WTC11 (cell line): ENCODE data around the gene METRN. TPM values are rescaled to one million over a fixed set of nuclear protein-coding genes. Genes with fewer than 3 reads are reported as not detected.
A peak's percentile ranks its signal among the peaks of the same experiment; 100 is the strongest.

ENCODE experiments used
- ATF1 ChIP-seq: sonication (generic); formaldehyde crosslinking; IDR thresholded peaks from 2 replicates; pipeline ENCODE4 v1.8.1; 2023; ENCODE audit warnings: mild to moderate bottlenecking, moderate library complexity, missing genetic modification reagents
- E2F4 ChIP-seq: sonication (generic); formaldehyde crosslinking; IDR thresholded peaks from 2 replicates; pipeline ENCODE4 v1.8.1; 2022; ENCODE audit warnings: low read depth, mild to moderate bottlenecking, moderate library complexity, missing genetic modification reagents, borderline replicate concordance
- ELF4 ChIP-seq: sonication (generic); formaldehyde crosslinking; IDR thresholded peaks from 2 replicates; pipeline ENCODE4 v1.8.1; 2022; ENCODE audit warnings: low read depth, mild to moderate bottlenecking, moderate library complexity, missing genetic modification reagents
- EMX1 ChIP-seq: fragments of 250-450 bp; sonication (Bioruptor Pico); IDR thresholded peaks from 2 replicates; pipeline ENCODE4 v1.8.0; 2021; ENCODE audit warnings: mild to moderate bottlenecking
- ESRRA ChIP-seq: sonication (generic); formaldehyde crosslinking; IDR thresholded peaks from 2 replicates; pipeline ENCODE4 v1.8.1; 2022; ENCODE audit warnings: mild to moderate bottlenecking, missing genetic modification reagents, borderline replicate concordance
- FOXK1 ChIP-seq: sonication (generic); formaldehyde crosslinking; IDR thresholded peaks from 2 replicates; pipeline ENCODE4 v1.8.0; 2022; ENCODE audit warnings: mild to moderate bottlenecking, moderate library complexity, missing genetic modification reagents
- IRF2 ChIP-seq: sonication (generic); formaldehyde crosslinking; IDR thresholded peaks from 2 replicates; pipeline ENCODE4 v1.8.0; 2022; ENCODE audit warnings: low read depth, missing genetic modification reagents, borderline replicate concordance
- JAZF1 ChIP-seq: fragments of 250-450 bp; sonication (Bioruptor Pico); IDR thresholded peaks from 2 replicates; pipeline ENCODE4 v1.9.0; 2021; ENCODE audit warnings: moderate library complexity, mild to moderate bottlenecking, inconsistent platforms
- MLX ChIP-seq: sonication (generic); formaldehyde crosslinking; IDR thresholded peaks from 2 replicates; pipeline ENCODE4 v1.8.1; 2023; ENCODE audit warnings: mild to moderate bottlenecking, missing genetic modification reagents, moderate library complexity
- PREB ChIP-seq: sonication (generic); formaldehyde crosslinking; IDR thresholded peaks from 2 replicates; pipeline ENCODE4 v1.8.1; 2022; ENCODE audit warnings: mild to moderate bottlenecking, missing genetic modification reagents, moderate library complexity, borderline replicate concordance
- RORB ChIP-seq: fragments of 250-450 bp; sonication (Bioruptor Pico); IDR thresholded peaks from 2 replicates; pipeline ENCODE4 v1.9.0; 2021; ENCODE audit warnings: mild to moderate bottlenecking
- SMAD4 ChIP-seq: sonication (generic); formaldehyde crosslinking; IDR thresholded peaks from 2 replicates; pipeline ENCODE4 v1.8.0; 2022; ENCODE audit warnings: mild to moderate bottlenecking, missing genetic modification reagents
- USF1 ChIP-seq: sonication (generic); formaldehyde crosslinking; IDR thresholded peaks from 2 replicates; pipeline ENCODE4 v1.8.0; 2022; ENCODE audit warnings: mild to moderate bottlenecking, missing genetic modification reagents
- ZBTB21 ChIP-seq: sonication (generic); formaldehyde crosslinking; IDR thresholded peaks from 2 replicates; pipeline ENCODE4 v1.8.1; 2023; ENCODE audit warnings: mild to moderate bottlenecking, missing genetic modification reagents, borderline replicate concordance
- ZMAT4 ChIP-seq: fragments of 250-450 bp; sonication (Bioruptor Pico); IDR thresholded peaks from 2 replicates; pipeline ENCODE4 v1.9.0; 2021; ENCODE audit warnings: mild to moderate bottlenecking
- ZNF219 ChIP-seq: sonication (generic); formaldehyde crosslinking; IDR thresholded peaks from 2 replicates; pipeline ENCODE4 v1.8.0; 2023; ENCODE audit warnings: missing genetic modification reagents, mild to moderate bottlenecking, borderline replicate concordance
- ZNF425 ChIP-seq: fragments of 250-450 bp; sonication (Bioruptor Pico); conservative IDR thresholded peaks from 2 replicates; pipeline ENCODE4 v1.9.0; 2021; ENCODE audit warnings: mild to moderate bottlenecking
- ZNF532 ChIP-seq: fragments of 250-450 bp; sonication (Bioruptor Pico); IDR thresholded peaks from 2 replicates; pipeline ENCODE4 v1.9.0; 2021; ENCODE audit warnings: mild to moderate bottlenecking, borderline replicate concordance
- total RNA-seq: library from RNA; stranded (reverse); gene quantifications from 3 replicates; pipeline ENCODE4 v1.2.3, GENCODE V29; 2021
- TF ChIP-seq, protein P1 (sequence below): sonication (generic); formaldehyde crosslinking; IDR thresholded peaks from 2 replicates; pipeline ENCODE4 v1.8.1; 2022; ENCODE audit warnings: low read depth, missing genetic modification reagents, borderline replicate concordance
- TF ChIP-seq, protein P2 (sequence below): fragments of 250-450 bp; sonication (Bioruptor Pico); IDR thresholded peaks from 2 replicates; pipeline ENCODE4 v1.8.0; 2021; ENCODE audit warnings: mild to moderate bottlenecking

METRN gene
- total RNA-seq, 1 experiment from 2014 or later: 30.9 TPM

DNA sequence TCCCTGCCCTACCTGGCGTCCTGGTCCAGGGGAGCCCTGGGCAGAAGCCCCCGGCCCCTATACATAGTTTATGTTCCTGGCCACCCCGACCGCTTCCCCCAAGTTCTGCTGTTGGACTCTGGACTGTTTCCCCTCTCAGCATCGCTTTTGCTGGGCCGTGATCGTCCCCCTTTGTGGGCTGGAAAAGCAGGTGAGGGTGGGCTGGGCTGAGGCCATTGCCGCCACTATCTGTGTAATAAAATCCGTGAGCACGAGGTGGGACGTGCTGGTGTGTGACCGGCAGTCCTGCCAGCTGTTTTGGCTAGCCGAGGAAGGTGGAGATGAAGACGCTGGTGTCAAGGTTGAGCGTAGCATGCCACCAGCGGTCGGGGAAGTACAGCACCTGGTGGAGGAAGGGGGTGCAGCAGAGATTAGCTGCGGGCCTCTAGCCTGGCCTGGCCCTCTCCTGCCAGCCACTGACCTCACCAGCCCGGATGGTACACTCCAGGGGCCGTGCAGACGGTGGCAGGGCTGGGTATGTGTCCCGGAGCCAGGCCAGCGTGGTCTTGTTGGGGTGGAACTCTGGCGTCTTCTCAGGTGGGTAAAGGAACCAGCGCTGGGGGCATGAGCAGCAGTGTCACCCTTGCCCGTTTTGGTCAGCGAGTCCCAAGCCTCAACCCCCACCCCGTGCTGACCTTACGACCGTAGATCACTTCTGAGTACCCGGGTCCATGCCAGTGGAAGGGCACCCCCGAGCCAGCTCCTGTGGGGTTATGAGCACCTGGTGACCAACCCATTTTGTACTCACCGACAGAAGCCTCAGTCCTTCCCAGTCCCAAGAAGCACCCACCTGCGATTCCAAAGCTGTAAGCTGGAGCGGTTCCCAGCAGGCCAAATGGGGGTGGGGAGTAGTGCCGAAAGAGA, 32.2 kb upstream of the METRN start (continued):
- TF ChIP-seq ZNF219 (CRISPR knock-in tag): no peak
- no peak for TF ChIP-seq EMX1
- 0 out of 2 replicates have a peak, but pooled peaks have one; percentile 14 for TF ChIP-seq ESRRA (CRISPR knock-in tag)
- TF ChIP-seq SMAD4 (CRISPR knock-in tag): no peak
- no peak for TF ChIP-seq E2F4 (CRISPR knock-in tag)
- TF ChIP-seq USF1: 0 out of 2 replicates have a peak, but pooled peaks have one; percentile 1
- no peak for TF ChIP-seq MLX (CRISPR knock-in tag)
- no peak for TF ChIP-seq RORB (CRISPR knock-in tag)
- no peak for TF ChIP-seq ATF1 (CRISPR knock-in tag)
- TF ChIP-seq, protein P1, sequence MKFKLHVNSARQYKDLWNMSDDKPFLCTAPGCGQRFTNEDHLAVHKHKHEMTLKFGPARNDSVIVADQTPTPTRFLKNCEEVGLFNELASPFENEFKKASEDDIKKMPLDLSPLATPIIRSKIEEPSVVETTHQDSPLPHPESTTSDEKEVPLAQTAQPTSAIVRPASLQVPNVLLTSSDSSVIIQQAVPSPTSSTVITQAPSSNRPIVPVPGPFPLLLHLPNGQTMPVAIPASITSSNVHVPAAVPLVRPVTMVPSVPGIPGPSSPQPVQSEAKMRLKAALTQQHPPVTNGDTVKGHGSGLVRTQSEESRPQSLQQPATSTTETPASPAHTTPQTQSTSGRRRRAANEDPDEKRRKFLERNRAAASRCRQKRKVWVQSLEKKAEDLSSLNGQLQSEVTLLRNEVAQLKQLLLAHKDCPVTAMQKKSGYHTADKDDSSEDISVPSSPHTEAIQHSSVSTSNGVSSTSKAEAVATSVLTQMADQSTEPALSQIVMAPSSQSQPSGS (CRISPR knock-in tag): no peak
- no peak for TF ChIP-seq IRF2 (CRISPR knock-in tag)
- no peak for TF ChIP-seq ZMAT4 (CRISPR knock-in tag)
- TF ChIP-seq ZBTB21 (CRISPR knock-in tag): no peak
- no peak for TF ChIP-seq ZNF532
- TF ChIP-seq ELF4: no peak
- TF ChIP-seq, protein P2, sequence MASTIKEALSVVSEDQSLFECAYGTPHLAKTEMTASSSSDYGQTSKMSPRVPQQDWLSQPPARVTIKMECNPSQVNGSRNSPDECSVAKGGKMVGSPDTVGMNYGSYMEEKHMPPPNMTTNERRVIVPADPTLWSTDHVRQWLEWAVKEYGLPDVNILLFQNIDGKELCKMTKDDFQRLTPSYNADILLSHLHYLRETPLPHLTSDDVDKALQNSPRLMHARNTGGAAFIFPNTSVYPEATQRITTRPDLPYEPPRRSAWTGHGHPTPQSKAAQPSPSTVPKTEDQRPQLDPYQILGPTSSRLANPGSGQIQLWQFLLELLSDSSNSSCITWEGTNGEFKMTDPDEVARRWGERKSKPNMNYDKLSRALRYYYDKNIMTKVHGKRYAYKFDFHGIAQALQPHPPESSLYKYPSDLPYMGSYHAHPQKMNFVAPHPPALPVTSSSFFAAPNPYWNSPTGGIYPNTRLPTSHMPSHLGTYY: no peak
- TF ChIP-seq ZNF425 (CRISPR knock-in tag): no peak
- TF ChIP-seq FOXK1 (CRISPR knock-in tag): no peak
- no peak for TF ChIP-seq PREB
- no peak for TF ChIP-seq JAZF1 (CRISPR knock-in tag)
